Fibroblast of lung (primary cell): ENCODE data around the gene P2RY8.
"Not testable (repeated sequence)": the region's sequence is repeated elsewhere in the genome, so short reads cannot be mapped to it uniquely, and the experiment has no call there.

Source experiments
- CTCF ChIP-seq, 2 donors: IDR thresholded peaks in 1 of 2; conservative IDR thresholded peaks in 1 of 2; 1 replicate in 1 of 2; 2 replicates in 1 of 2; pipeline ENCODE4 v1.5.1; 2011 to 2012; ENCODE audit warnings: low read length in 2 of 2, control low read depth in 1 of 2, inconsistent platforms in 1 of 2, low read depth in 1 of 2, mild to moderate bottlenecking in 1 of 2
- EZH2 ChIP-seq: IDR thresholded peaks from 2 replicates; pipeline ENCODE4 v1.5.1; 2012; ENCODE audit warnings: low read length, control low read depth, mild to moderate bottlenecking; ENCODE audit errors: missing control alignments

GRCh38 chrX:1489354-1489753 lies 47.6 kb downstream of the P2RY8 start:
- TF ChIP-seq CTCF (conservative IDR thresholded peaks at IDR 0.05 in 1 of 2, IDR thresholded peaks at IDR 0.05 in 1 of 2; ENCODE audit: low read depth in 1 of 2, low read length in 2 of 2); EZH2: not testable (repeated sequence)
